GM23248 (cell line): ENCODE results near the gene RPEL1.

Experiments
- EZH2 ChIP-seq: fragments of 200-600 bp; sonication (generic); IDR thresholded peaks from 2 replicates; pipeline ENCODE4 v1.6.1; 2018; ENCODE audit warnings: antibody characterized with exemption, mild to moderate bottlenecking; ENCODE audit not compliant: insufficient read depth, poor library complexity, severe bottlenecking
- EZH2phosphoT487 ChIP-seq: fragments of 200-600 bp; sonication (generic); IDR thresholded peaks from 2 replicates; pipeline ENCODE4 v1.6.1; 2018; ENCODE audit warnings: antibody characterized with exemption, moderate library complexity, mild to moderate bottlenecking, low read depth; ENCODE audit not compliant: insufficient read depth

GRCh38 chr10:103199488-103199887 is 46.2 kb upstream of the RPEL1 start:
- TF ChIP-seq EZH2: no peak
- TF ChIP-seq EZH2phosphoT487: no peak
